Coronary artery (tissue), 2 donors: Measurements from ENCODE around the gene LENG1.

Experiments
- DNase-seq: peaks from one replicate; pipeline ENCODE4 v3.0.0-alpha.2; 2017; ENCODE audit warnings: low spot score
- H3K27ac ChIP-seq, 2 donors: fragments of 200-600 bp; sonication (generic); one replicate each; pipeline ENCODE4 v1.5.1; 2016 to 2019
- H3K4me3 ChIP-seq: fragments of 200-600 bp; sonication (generic); 2 replicates; pipeline ENCODE4 v1.5.1; 2016; ENCODE audit warnings: mild to moderate bottlenecking, moderate library complexity
- TF ChIP-seq, protein P1 (sequence below): fragments of 200-600 bp; sonication (generic); IDR thresholded peaks from one replicate; pipeline ENCODE4 v1.5.1; 2019; ENCODE audit warnings: antibody characterized with exemption

Gene LENG1

DNA sequence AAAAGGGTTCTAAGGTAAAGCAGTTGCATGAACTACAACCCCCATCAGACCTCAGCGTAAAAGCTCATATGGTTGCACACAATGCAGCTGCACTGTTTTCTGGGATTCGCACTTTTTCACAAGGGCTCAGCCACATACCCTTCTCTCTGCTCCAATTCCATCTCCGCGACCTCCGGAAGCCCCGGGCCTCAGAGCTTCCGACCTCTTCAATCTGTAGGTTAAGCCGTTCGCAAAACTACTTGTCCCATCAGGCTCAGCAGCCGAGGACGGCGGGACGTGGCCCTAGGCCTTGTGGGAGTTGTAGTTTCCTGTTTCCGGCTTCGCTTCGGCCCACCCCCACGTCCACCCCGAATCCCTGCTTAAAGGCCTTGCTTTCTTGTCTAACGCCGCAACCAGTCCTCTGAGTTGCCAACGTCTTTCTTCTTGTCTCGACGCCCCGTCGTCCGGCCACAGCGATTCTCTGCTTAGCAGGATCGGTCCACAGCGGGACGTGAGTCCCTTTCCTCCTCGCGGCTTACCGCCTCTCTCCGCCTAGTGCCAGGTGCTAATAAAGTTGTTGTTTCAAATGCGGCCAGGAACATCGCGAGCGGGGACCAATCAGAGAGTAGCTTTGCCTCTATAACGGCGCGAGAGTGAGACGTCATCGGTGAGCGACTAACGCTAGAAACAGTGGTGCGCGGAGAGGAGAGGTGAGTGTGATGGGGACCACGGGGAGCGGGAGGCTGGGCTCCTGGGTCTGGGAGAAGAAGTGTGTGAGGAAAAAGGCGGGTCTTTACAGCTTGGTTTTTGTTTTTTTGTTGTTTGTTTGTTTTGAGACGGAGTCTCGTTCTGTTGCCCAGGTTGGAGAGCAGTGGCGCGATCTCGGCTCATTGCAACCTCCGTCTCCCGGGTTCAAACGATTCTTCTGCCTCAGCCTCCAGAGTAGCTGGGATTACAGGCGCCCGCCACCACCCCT, 44.1 kb downstream of the LENG1 start, which contains the start of the genes PRPF31 and TFPT:
PRPF31 (plus strand) TSS at position 646 of the 955 bp plus-strand sequence. CDS start 2,525 bp downstream, outside the sequence.
TFPT (minus strand) TSS at position 549 of the 955 bp plus-strand sequence; CDS start at position 161, 388 bp downstream.
- TF ChIP-seq, protein P1, sequence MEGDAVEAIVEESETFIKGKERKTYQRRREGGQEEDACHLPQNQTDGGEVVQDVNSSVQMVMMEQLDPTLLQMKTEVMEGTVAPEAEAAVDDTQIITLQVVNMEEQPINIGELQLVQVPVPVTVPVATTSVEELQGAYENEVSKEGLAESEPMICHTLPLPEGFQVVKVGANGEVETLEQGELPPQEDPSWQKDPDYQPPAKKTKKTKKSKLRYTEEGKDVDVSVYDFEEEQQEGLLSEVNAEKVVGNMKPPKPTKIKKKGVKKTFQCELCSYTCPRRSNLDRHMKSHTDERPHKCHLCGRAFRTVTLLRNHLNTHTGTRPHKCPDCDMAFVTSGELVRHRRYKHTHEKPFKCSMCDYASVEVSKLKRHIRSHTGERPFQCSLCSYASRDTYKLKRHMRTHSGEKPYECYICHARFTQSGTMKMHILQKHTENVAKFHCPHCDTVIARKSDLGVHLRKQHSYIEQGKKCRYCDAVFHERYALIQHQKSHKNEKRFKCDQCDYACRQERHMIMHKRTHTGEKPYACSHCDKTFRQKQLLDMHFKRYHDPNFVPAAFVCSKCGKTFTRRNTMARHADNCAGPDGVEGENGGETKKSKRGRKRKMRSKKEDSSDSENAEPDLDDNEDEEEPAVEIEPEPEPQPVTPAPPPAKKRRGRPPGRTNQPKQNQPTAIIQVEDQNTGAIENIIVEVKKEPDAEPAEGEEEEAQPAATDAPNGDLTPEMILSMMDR, result no peak
- peak; percentile 96 for DNase-seq
- Histone ChIP-seq H3K27ac (peak within 1 kb of the TSS; percentile 81 to 86), H3K4me3 (peak within 1 kb of the TSS; percentile 79)

DNA sequence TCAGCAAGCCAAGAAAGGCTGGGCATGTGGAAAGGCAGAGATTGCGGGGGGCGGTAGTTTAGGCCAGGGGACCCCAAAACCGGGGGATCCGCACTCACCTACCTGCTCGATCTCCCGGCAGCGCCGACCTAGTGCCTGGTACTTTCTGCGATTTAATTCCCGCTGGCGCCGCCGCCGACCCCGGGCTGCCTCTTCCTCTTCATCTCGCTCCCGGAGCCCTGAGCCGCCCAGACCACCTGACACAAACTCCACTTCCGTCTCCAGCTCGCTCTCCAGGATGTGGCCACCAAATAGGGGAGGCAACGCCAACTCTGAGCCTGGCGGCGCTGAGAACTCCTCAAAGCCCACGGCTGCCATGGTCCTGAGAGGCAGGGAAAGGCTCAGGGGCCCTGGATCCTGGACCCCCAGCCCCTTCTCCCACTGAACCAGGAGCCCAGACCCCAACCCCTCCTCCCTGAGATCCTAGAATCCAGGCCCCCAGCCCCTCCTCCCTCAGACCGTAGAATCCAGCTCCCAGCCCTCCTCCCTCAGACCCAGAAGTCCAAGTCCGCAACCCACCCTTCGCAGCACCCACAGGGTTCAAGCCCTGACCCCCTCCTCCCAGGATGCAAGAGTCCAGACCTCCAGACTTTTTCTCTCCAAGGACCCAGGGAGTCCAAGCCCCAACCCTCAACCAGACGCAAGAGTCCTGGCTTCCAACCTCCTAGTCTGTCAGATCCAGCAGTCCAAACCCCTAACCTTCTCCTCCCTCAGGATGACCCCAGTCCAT, 45.0 kb downstream of the LENG1 start:
- H3K4me3 ChIP-seq, result peak overlapping the region; percentile 79
- no peak for DNase-seq
- peak overlapping the region in 1 of 2 donors; percentile 86 for H3K27ac ChIP-seq
- TF ChIP-seq, protein P1, result no peak

DNA sequence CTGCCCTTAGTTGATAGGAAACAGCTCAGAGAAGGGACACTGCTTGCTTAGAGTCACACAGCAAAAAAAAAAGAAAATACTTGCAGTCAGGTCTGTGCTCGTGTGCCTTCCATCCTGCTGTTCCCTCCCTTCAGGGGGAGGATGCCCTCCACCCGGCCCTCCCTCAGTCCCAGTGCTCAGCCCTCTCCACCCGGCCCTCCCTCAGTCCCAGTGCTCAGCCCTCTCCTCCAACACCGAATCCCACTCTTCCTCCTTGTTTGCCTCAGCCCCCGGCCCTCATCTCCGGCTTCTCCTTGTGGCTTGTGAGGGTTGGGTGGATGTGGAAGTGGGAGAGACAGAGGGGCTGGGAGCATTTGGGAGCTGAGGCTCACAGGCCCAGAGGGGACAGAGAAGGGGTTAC, 49.9 kb downstream of the LENG1 start:
- Histone ChIP-seq H3K4me3 (no peak overlapping the region), H3K27ac (no peak overlapping the region)
- DNase-seq, result no peak
- TF ChIP-seq, protein P1, result no peak

DNA sequence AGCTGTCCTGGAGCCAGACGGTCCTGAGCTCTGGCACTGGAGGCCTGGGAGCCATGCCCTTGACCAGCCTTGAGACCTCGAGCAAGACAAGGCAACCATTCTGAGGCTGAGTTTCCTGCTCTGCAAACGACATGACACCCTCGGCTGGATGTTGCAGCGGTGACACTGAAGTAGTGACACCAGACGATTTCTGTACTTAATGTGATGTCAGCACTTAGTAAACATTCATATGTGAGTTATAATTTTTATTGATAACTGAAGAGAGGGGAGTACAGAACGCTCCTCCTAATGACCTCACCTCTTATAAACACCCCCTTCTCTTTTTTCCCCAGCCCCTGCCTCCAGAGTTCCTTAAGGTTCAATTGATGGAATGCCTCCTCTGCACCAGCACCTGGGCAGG, 51.0 kb downstream of the LENG1 start:
- no peak for DNase-seq
- no peak overlapping the region for H3K27ac ChIP-seq
- TF ChIP-seq, protein P1, result no peak
- H3K4me3 ChIP-seq, result no peak overlapping the region

DNA sequence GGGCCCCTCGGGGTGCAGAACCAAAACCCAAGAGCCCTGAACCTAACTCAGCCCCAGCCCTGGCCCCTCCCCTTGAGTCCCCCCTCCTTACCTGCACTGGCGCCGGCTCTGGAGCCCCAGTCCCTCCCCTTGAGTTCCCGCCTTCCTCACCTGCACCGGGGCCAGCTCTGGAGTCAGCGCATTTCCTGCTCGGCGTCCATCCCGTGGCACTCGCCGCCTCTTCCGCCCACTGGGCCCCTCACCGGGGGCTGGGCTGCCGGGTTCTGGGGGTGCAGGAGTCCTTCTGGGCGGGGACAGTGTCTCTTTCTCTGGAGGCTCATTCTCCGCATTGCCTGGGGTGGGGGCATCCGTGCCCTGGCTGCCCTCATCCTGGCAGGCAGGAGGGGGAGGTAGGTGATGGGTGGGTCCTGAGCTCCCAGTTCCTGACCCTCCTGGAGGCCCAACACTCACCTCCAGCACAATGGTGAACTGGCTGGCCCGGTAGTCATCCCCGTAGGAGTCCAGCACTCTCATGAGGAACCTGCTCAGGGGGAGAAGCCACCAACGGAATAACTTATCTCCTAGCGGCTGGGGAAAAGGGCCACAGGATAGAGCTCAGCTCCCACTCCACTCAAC, 51.5 kb downstream of the LENG1 start:
- DNase-seq, result peak; percentile 47
- no peak overlapping the region for H3K4me3 ChIP-seq
- TF ChIP-seq, protein P1, result no peak
- H3K27ac ChIP-seq, result no peak overlapping the region

DNA sequence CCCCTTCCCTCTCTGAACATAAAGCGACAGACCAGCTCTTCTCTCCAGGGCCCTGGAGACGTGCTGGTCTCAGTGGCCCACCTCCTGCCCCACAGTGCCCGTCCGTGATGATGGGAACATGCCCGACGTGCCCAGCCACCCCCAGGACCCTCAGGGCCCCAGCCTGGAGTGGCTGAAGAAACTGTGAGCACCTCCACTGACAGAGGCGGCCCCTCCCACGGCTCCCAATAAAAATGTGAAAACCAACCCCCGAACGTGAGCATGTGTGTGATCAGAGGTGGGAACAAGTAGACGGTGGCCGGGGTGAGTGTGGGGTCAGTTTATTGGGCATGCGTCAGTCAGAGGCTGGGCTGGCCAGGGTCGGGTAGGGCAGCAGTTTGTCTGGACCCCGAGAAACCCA, 52.8 kb downstream of the LENG1 start:
- Histone ChIP-seq H3K27ac (no peak overlapping the region), H3K4me3 (no peak overlapping the region)
- no peak for DNase-seq
- TF ChIP-seq, protein P1, result no peak
